PFSK-1 (cell line): Measurements from ENCODE around the gene UBE2V1.

ENCODE experiments used
- POLR2AphosphoS5 ChIP-seq: IDR thresholded peaks from 2 replicates; pipeline ENCODE4 v1.6.1; 2012; ENCODE audit warnings: low read depth, mild to moderate bottlenecking, control low read depth, low read length, moderate library complexity
- REST ChIP-seq, 2 experiments: IDR thresholded peaks; 2 replicates each; pipeline versions ENCODE4 v1.6.1 to v1.8.0; 2011 to 2012; ENCODE audit warnings: low read depth in 2 of 2, low read length in 2 of 2, control low read depth in 1 of 2, inconsistent platforms in 1 of 2, mild to moderate bottlenecking in 1 of 2, moderate library complexity in 1 of 2; ENCODE audit not compliant: insufficient read depth in 1 of 2
- SIN3A ChIP-seq: IDR thresholded peaks from 2 replicates; pipeline ENCODE4 v1.6.1; 2012; ENCODE audit warnings: mild to moderate bottlenecking, low read length, moderate library complexity, borderline replicate concordance; ENCODE audit not compliant: insufficient read depth
- TAF1 ChIP-seq: IDR thresholded peaks from 2 replicates; pipeline ENCODE4 v1.6.1; 2012; ENCODE audit warnings: low read length, control low read depth, borderline replicate concordance; ENCODE audit not compliant: insufficient read depth

GRCh38 chr20:50120935-50121693 is 8.2 kb upstream of the UBE2V1 start:
- TF ChIP-seq POLR2AphosphoS5 (0 out of 2 replicates have a peak, but pooled peaks have one; percentile 21), REST (IDR thresholded peaks at IDR 0.05; ENCODE audit: insufficient read depth in 1 of 2, low read depth in 2 of 2, low read length in 2 of 2) (no peak), TAF1 (no peak), SIN3A (no peak)
